Measurements from ENCODE around the gene RNF180. TPM values are rescaled to one million over a fixed set of nuclear protein-coding genes. Genes with fewer than 3 reads are reported as not detected.

The RNF180 gene
- total RNA-seq, 2 experiments from 2014 or later = not detected

DNA sequence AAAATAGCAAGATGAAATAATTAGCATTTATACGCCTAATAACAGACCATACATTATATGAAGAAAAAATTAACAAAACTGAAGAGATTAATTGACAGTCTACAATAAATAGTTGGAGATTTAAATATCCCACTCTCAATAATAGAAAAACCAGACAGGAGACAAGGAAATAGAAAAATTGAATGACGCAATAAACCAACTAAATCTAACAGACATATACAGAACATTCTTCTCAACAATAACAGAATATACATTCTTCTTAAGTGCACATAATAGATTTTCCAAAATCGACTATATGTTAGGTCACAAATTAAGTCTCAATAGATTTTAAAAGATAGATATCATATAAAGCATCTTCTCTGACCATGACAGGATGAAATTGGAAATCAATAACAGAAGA, 25.6 kb upstream of the RNF180 start:
- no peaks in the 10 kb centered on the region for H3K27me3 Mint-ChIP-seq
- H3K36me3 Mint-ChIP-seq (ENCODE audit: low read depth) = no peaks in the 10 kb centered on the region

DNA sequence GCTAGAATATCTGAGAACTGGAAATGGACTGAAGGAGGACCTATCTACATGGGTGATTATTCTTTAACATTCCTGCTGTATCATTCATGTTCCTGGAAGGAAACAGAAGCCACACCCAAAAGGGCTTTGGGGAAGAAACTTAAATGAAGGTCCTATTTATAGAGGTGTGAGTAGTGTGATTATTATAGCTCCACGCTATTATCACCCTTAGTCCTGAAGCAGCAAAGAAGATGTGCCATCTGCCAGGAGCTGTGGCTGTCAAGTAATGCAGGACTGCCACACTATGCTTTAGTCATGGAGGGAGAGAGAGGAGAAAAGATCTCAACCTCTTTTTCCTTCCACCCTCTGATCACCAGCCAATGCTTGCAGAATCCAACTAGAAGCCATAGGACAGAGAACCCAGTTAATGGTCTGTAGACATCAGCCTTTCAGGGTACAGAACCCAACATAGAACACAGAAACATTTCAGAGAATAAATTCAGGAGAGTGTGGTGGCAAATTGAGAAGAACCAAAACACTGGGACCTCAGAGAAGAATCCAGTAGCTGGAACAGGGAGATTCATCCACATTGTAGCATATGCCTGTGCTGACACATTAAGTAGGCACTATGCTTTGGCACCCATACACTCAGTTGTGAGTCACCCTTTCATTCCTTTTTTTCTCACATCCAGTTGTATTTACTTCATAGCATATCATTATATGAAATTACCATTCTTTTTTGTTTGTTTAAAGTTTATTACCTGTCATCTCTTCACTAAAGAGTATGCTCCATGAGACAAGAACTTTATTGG, 21.0 kb upstream of the RNF180 start:
- DNase-seq (no peak), ATAC-seq (ENCODE audit: poor library complexity) (no peak)
- Histone ChIP-seq H3K36me3 (ENCODE audit: insufficient read depth, low read length) (no peaks in the 10 kb centered on the region), H3K9me3 (ENCODE audit: control insufficient read depth in 1 of 2, insufficient read depth in 1 of 2, low read length in 2 of 2) (peaks cover 0 to under 1% of the 10 kb centered on the region in 2 experiments), H3K27ac (ENCODE audit: low read depth in 1 of 2, low read length in 2 of 2) (no peak overlapping the region), H3K27me3 (ENCODE audit: control insufficient read depth in 1 of 2, insufficient read depth in 2 of 2, low read length in 2 of 2) (no peaks in the 10 kb centered on the region), H3K4me3 (ENCODE audit: low read length) (no peak overlapping the region), H3K4me1 (ENCODE audit: insufficient read depth, low read length) (no peaks in the 10 kb centered on the region)
- no peaks in the 10 kb centered on the region for H3K36me3 Mint-ChIP-seq (ENCODE audit: low read depth)
- no peak overlapping the region for H3K27ac Mint-ChIP-seq
- ChIA-PET CTCF (no interaction called here), POLR2A (no interaction called here)
- intact Hi-C loops (cut with DNase I, micrococcal nuclease) = no loop called here
- TF ChIP-seq, protein P1, sequence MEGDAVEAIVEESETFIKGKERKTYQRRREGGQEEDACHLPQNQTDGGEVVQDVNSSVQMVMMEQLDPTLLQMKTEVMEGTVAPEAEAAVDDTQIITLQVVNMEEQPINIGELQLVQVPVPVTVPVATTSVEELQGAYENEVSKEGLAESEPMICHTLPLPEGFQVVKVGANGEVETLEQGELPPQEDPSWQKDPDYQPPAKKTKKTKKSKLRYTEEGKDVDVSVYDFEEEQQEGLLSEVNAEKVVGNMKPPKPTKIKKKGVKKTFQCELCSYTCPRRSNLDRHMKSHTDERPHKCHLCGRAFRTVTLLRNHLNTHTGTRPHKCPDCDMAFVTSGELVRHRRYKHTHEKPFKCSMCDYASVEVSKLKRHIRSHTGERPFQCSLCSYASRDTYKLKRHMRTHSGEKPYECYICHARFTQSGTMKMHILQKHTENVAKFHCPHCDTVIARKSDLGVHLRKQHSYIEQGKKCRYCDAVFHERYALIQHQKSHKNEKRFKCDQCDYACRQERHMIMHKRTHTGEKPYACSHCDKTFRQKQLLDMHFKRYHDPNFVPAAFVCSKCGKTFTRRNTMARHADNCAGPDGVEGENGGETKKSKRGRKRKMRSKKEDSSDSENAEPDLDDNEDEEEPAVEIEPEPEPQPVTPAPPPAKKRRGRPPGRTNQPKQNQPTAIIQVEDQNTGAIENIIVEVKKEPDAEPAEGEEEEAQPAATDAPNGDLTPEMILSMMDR (IDR thresholded peaks at IDR 0.05) = no peak
- no peak overlapping the region for H3K4me3 Mint-ChIP-seq
- no peaks in the 10 kb centered on the region for H3K4me1 Mint-ChIP-seq (ENCODE audit: low read depth)
- peaks cover 2% of the 10 kb centered on the region for H3K9me3 Mint-ChIP-seq
- no peaks in the 10 kb centered on the region for H3K27me3 Mint-ChIP-seq

More for the DNA sequence above, 25.6 kb upstream of the RNF180 start:
- no peak overlapping the region for H3K4me3 Mint-ChIP-seq
- no peak for DNase-seq
- intact Hi-C loops (cut with DNase I, micrococcal nuclease) = no loop called here
- no peak overlapping the region for H3K27ac ChIP-seq (ENCODE audit: low read depth in 1 of 2, low read length in 2 of 2)
- ChIA-PET CTCF (no interaction called here), POLR2A (no interaction called here)
- no peak overlapping the region for H3K4me3 ChIP-seq (ENCODE audit: low read length)
- H3K27me3 ChIP-seq (ENCODE audit: control insufficient read depth in 1 of 2, insufficient read depth in 2 of 2, low read length in 2 of 2) = no peaks in the 10 kb centered on the region
- H3K9me3 Mint-ChIP-seq = peaks cover 2% of the 10 kb centered on the region
- no peaks in the 10 kb centered on the region for H3K36me3 ChIP-seq (ENCODE audit: insufficient read depth, low read length)
- H3K4me1 Mint-ChIP-seq (ENCODE audit: low read depth) = no peaks in the 10 kb centered on the region
- ATAC-seq (ENCODE audit: poor library complexity) = no peak
- H3K9me3 ChIP-seq (ENCODE audit: control insufficient read depth in 1 of 2, insufficient read depth in 1 of 2, low read length in 2 of 2) = peaks cover 0 to 5% of the 10 kb centered on the region in 2 experiments
- H3K27ac Mint-ChIP-seq = no peak overlapping the region
- TF ChIP-seq, protein P1 (IDR thresholded peaks at IDR 0.05) = no peak
- H3K4me1 ChIP-seq (ENCODE audit: insufficient read depth, low read length) = no peaks in the 10 kb centered on the region

DNA sequence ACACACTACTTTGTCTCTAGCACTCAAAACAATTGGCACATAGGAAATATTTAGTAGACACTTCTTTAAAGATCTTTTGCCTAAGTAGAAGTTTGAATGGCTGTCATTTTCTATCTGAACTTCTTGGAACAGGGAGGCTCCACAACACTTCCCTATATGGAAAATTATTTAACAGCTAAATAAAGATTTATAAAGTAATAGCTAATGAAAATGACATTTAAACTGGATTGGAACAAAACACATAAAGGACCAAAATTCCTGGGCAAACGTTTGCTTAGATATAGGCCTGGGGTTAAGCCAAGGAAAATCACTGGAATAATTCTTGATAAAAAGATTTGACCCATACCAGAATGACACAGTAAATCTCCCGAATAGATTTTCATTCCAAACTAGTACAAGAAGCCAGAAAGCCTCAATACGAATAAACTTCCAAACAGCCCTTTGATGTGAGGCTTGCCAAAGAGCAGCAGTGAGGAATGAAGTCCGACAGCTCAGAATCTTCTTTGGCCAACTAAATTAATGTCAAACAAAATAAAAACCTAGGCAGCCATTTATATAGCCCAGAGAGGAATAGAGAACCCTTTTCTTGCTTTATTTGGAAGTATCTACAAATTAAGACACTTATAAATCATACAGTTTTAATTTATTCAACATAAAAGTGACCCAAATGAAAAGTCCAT, 20.3 kb upstream of the RNF180 start:
- H3K27me3 ChIP-seq (ENCODE audit: control insufficient read depth in 1 of 2, insufficient read depth in 2 of 2, low read length in 2 of 2) = no peaks in the 10 kb centered on the region
- POLR2A ChIA-PET = no interaction called here
- TF ChIP-seq, protein P1 (IDR thresholded peaks at IDR 0.05) = no peak
- DNase-seq (no peak), ATAC-seq (ENCODE audit: poor library complexity) (no peak)
- no peaks in the 10 kb centered on the region for H3K36me3 Mint-ChIP-seq (ENCODE audit: low read depth)
- no peak overlapping the region for H3K27ac ChIP-seq (ENCODE audit: low read depth in 1 of 2, low read length in 2 of 2)
- H3K4me1 ChIP-seq (ENCODE audit: insufficient read depth, low read length) = no peaks in the 10 kb centered on the region
- peaks cover 0 to 8% of the 10 kb centered on the region in 2 experiments for H3K9me3 ChIP-seq (ENCODE audit: control insufficient read depth in 1 of 2, insufficient read depth in 1 of 2, low read length in 2 of 2)
- H3K4me3 ChIP-seq (ENCODE audit: low read length) = no peak overlapping the region
- no peaks in the 10 kb centered on the region for H3K27me3 Mint-ChIP-seq
- H3K27ac Mint-ChIP-seq = no peak overlapping the region
- intact Hi-C loops (cut with DNase I, micrococcal nuclease) = no loop called here
- H3K9me3 Mint-ChIP-seq = peaks cover 2% of the 10 kb centered on the region
- H3K4me3 Mint-ChIP-seq = no peak overlapping the region
- H3K4me1 Mint-ChIP-seq (ENCODE audit: low read depth) = no peaks in the 10 kb centered on the region
- no peaks in the 10 kb centered on the region for H3K36me3 ChIP-seq (ENCODE audit: insufficient read depth, low read length)
- CTCF ChIA-PET = no interaction called here

Measured in CD4-positive, alpha-beta T cell (primary cell).